Esophagus mucosa (tissue), 1 donor: ENCODE results near the gene SCARB2. TPM values are rescaled to one million over a fixed set of nuclear protein-coding genes. Genes with fewer than 3 reads are reported as not detected.

ENCODE experiments used
- ATAC-seq: fragments of 200-7000 bp; cut with Tn5 transposase; one replicate; pipeline ENCODE4 v1.9.1; 2020
- total RNA-seq: library from RNA; stranded (reverse); gene quantifications from one replicate; pipeline ENCODE4 v1.2.4, GENCODE V29; 2023
- donor health status: DM: yes; HTN: yes; CAD: no.

The SCARB2 gene
- total RNA-seq, 1 donor from 2014 or later, result 70.0 TPM

GRCh38 chr4:76148142-76148865 lies 65.3 kb downstream of the SCARB2 start, which contains the start of gene NUP54:
NUP54 (minus strand) TSS chr4:76148397; CDS start chr4:76148374, 23 bp downstream.
- peak; percentile 99 for ATAC-seq

- peak; percentile 76 for ATAC-seq
Observed at GRCh38 chr4:76147454-76148141, 66.0 kb downstream of the SCARB2 start.

- ATAC-seq, result no peak
Observed at GRCh38 chr4:76144546-76144945, 69.1 kb downstream of the SCARB2 start.

- no peak for ATAC-seq
Observed at GRCh38 chr4:76141241-76141640, 72.4 kb downstream of the SCARB2 start.

GRCh38 chr4:76127754-76128153 lies 85.9 kb downstream of the SCARB2 start:
- no peak for ATAC-seq

- no peak for ATAC-seq
Observed at GRCh38 chr4:76125816-76126215, 87.8 kb downstream of the SCARB2 start.

GRCh38 chr4:76120199-76120598 lies 93.4 kb downstream of the SCARB2 start:
- no peak for ATAC-seq

GRCh38 chr4:76117536-76117935 lies 96.1 kb downstream of the SCARB2 start:
- ATAC-seq, result no peak

GRCh38 chr4:76116821-76117220 lies 96.8 kb downstream of the SCARB2 start:
- no peak for ATAC-seq

Other genes with a start within 250 kb of the SCARB2 start
- 27.5 TPM for gene SDAD1, start 222.9 kb downstream of the SCARB2 start, total RNA-seq
- gene CXCL9, start 206.3 kb downstream of the SCARB2 start, total RNA-seq, result not detected
- 0.32 TPM for gene CXCL10, start 190.3 kb downstream of the SCARB2 start, total RNA-seq
- gene CXCL11, start 177.8 kb downstream of the SCARB2 start, total RNA-seq, result 0.24 TPM
- gene ART3, start 139.1 kb downstream of the SCARB2 start, total RNA-seq, result not detected
- gene NUP54, start 65.4 kb downstream of the SCARB2 start, total RNA-seq, result 31.7 TPM
- gene FAM47E, start 37.9 kb upstream of the SCARB2 start, total RNA-seq, result 0.20 TPM
- gene STBD1, start 92.9 kb upstream of the SCARB2 start, total RNA-seq, result 2.9 TPM
- gene CCDC158, start 207.3 kb upstream of the SCARB2 start, total RNA-seq, result not detected
- 20.7 TPM for gene SHROOM3, start 221.4 kb upstream of the SCARB2 start, total RNA-seq